Fibroblast of peridontal ligament (primary cell): ENCODE measurements around the gene GATAD2A.
"Not testable (repeated sequence)": the region's sequence is repeated elsewhere in the genome, so short reads cannot be mapped to it uniquely, and the experiment has no call there.

Experiments used
- DNase-seq: peaks from one replicate; pipeline ENCODE4 v3.0.0-alpha.2; 2010; ENCODE audit errors: extremely low read depth

GATAD2A gene, protein sequence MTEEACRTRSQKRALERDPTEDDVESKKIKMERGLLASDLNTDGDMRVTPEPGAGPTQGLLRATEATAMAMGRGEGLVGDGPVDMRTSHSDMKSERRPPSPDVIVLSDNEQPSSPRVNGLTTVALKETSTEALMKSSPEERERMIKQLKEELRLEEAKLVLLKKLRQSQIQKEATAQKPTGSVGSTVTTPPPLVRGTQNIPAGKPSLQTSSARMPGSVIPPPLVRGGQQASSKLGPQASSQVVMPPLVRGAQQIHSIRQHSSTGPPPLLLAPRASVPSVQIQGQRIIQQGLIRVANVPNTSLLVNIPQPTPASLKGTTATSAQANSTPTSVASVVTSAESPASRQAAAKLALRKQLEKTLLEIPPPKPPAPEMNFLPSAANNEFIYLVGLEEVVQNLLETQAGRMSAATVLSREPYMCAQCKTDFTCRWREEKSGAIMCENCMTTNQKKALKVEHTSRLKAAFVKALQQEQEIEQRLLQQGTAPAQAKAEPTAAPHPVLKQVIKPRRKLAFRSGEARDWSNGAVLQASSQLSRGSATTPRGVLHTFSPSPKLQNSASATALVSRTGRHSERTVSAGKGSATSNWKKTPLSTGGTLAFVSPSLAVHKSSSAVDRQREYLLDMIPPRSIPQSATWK

DNA sequence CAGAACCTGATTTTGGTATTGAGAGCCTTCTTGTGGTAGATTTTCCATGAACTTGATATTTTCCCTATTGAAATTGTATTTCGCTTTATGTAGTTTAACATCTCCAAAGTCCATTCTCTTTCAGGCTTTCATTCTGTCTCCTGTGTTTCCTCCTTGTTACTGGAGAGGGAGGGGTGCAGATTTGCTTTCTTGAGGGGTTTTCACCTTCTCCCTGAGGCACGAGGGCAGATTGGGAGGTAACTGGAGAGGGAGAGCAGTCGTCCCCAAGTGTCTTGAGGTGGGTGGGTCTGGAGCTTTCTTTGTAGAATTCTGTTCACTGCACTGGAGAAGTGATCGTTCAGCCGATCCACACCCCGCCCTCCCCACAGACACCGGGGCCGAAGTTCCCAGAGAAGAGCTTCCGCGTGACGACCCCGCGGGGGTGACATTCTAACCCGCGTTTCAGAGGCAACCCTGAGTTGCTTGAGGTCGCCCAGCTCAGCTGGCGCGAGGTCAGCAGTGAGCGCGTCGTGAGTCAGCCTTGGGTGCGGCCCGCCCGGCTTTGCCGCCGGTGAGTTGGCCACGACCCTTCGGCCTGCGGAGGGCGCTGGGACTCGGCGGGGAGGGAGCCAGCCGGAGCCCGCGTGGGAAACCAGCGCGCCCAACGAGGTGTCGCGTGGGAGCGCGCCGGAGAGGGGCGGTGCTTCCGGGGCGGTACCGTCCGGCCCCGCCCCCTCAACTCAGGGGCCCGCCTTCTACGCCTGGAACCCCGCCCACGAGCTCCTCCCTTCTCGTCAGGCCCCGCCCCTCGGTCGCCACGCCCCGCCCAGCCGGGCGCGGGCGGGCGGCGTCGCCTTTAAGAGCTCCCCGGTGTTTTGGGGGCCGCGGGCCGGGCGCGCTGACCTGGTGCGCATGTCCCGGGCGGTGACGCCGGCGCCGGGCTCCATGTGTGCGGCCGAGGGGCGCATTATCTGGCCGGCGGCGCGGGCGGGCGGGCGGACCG lies at the start of gene GATAD2A:
GATAD2A (plus strand) TSS at position 797 of the 982 bp plus-strand sequence. CDS start 59,671 bp downstream, outside the sequence.
- DNase-seq: peak; percentile 89

DNA sequence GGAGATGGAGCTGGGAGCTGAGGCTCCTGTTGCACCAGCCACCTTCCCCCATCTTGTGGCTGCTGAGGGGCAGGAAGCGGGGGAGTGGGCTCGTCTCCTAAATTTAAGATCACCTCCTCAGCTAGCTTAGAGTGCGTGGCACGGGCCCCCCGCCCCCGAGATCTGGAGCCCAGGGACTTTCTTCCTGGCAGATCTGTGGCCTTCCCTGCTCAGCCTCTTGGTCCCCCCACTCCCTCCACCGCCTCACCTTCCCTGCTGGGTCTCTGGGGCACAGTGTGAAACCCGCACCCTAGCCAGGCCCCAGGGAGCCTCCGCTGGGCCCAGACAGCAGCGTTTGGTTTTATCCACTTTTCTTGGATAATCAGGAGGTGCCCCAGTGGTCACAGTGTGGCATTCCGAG lies 49.0 kb upstream of the GATAD2A start:
- DNase-seq: no peak

DNA sequence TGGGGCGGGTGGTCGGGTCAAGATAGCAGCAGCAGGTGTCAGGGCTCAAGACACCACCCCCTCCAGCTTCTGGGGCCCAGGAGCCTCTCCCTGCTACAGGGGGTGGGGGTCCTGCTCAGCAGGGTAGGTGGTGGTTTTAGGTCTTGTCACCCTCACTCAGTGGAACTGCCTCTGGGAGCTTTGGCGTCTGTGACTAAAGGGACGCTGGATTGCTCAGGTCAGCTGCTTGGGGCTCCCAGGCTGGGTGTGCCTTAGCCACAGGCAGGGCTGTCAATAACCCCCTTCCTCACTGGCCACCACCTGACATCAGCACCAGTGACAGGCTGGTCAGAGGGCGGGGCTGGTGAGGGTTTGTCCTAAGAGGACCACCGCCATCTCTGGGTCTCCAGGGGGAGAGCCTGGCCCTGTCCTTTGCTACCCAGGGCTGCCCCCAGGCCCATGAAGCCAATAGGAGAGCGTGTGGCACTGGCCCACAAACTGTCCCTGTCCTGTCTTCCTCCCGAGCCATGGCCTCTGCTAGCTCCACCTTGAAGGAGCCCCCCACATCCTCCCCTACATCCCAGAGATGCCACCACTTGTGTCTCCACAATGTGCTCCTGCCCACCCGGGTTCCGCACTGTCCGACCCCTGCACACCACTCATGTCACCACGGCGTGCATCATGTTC lies 48.4 kb upstream of the GATAD2A start:
- DNase-seq: no peak

DNA sequence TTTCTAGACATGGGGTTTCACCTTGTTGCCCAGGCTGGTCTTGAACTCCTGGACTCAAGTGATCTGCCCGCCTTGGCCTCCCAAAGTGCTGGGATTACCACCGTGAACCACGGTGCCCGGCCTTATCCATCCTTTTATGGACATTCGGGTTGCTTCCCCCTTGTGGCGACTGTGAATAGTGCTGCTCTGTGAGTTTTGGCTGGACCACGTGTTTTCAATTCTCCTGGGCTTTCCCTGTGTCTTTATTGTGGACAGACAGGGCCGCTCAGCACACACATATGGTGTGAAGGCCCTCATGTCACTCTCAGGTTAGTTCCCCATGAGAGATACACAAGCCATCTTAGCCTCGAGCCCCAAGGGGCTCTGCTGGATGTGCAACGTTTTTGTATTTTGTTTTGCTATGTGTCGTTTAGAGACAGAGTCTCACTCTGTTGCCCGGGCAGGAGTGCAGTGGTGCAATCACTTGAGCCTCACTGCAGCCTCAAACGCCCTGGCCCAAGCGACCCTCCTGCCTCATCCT lies 44.3 kb upstream of the GATAD2A start:
- peak; percentile 90 for DNase-seq

DNA sequence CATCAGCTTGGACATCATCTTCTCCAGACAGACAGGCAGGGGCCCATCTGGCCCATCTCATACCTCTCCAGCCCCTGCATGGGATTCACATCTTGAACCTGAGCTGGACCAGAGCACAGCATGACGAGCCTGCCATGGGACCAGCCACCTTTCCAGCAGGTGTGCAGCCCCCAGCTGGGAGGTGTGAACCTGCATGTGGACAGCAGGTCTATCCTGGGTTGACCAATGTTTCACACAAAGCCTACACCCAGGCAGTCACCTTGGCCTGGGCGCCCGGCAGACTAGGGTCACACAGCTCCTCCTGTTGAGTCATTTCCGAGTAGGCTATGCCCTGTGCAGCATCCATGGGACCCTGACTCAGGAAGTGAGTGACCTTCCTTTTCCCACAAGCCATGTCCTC lies 43.4 kb upstream of the GATAD2A start:
- DNase-seq: no peak

DNA sequence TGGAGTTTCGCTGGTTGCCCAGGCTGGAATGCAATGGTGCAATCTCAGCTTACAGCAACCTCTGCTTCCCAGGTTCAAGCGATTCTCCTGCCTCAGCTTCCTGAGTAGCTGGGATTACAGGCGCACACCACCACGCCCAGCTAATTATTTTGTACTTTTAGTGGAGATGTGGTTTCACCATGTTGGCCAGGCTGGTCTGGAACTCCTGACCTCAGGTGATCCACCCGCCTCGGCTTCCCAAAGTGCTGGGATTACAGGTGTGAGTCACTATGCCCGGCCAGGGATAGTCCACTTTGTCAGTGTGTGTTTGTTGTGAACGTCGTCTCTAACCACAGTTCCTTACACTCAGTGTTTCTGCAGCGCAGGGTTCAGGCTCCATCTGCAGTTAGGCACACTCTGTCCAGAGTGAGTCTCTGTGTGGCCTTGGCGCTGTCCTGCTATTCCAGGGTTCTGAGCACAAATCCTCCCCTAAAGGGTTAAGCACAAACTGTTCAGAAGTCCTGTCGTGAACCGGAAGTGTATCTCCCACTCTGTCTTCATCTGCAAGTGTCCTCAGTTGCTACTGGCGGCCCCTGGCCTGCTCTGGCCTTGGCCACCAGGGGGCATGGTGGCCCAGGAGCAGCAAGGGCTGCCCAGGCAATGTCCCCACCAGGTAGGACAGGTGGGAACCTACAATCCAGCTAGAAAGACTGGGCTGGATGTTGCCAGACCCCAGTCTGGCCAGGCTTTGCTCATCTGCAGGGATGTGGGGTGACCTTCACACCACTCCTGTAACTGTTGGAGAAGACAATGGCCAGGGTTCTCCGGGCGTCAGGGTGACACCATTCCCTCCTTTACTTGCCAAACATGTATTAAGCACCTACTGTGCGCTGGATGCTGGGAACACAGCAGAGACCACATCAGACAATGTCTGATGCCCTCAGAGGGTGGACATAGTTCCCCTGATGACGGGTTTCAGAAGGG lies 38.8 kb upstream of the GATAD2A start:
- peak; percentile 52 for DNase-seq

DNA sequence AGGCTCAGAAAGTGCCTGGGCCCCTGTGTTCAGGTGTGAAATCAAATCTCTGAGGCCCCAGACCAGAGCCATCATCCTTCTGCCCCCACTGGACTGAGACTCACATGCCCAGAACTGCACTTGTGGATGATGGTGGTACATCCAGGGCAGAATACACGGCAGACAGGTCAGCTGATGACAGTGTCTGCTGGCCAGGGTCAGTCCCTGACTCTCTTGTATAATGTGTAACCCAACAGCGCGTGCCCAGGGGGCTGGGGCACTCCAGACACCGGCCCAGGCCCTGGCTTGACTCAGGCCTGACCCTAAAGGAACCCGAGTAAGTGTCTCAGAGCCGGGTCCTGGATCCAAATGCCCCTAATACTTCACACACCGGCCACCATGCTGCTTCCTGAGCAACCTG lies 37.4 kb upstream of the GATAD2A start:
- no peak for DNase-seq

DNA sequence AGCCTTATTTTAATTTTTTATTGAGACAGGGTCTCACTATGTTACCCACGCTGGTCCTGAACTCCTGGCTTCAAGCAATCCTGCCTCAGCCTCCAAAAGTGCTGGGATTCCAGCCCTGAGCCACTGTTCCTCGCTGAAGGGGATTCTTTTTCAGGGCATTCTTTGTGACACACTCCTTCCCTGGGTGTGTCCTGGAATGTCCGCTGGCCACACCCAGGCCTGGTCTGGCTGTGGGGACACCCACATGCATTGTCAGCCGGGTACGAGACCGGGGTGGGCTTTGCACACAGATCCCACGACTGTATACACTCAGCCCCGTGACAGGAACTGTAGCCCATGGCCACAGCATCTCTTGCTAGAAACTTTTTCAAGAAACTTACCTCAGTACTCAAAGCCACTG lies 34.4 kb upstream of the GATAD2A start:
- no peak for DNase-seq

DNA sequence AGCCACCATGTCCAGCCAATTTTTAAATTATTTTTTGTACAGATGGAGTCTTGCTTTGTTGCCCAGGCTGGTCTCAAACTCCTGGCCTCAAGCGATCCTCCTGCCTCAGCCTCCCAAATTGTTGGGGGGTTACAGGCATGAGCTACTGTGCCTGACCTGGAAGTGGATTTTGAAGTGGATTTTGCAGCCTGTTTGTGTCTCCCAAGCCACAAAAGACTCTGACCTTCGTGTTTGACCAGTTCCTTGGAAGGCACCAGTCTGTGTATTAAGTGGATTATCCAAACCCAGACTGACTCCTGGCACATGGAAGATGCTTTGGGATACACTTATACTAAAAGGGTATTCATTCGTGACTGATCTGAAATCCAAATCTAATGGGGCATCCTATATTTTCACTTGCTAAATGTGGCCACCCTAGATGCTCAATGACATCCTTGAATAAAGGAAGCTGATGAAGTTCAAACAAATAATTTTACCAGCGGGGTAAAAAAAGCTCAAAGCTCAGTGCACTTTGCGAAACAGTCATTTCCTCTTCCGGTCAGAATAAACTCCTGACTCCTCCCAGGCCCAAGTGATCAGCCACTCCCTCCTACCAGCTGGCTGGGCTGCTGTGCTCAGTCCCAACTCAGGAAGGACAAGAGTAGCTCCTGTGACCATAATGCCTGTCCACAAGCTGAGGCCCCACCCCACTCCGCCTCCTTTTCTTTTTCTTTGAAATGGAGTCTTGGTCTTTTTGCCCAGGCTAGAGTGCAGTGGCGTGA lies 32.6 kb upstream of the GATAD2A start:
- DNase-seq: peak; percentile 21

DNA sequence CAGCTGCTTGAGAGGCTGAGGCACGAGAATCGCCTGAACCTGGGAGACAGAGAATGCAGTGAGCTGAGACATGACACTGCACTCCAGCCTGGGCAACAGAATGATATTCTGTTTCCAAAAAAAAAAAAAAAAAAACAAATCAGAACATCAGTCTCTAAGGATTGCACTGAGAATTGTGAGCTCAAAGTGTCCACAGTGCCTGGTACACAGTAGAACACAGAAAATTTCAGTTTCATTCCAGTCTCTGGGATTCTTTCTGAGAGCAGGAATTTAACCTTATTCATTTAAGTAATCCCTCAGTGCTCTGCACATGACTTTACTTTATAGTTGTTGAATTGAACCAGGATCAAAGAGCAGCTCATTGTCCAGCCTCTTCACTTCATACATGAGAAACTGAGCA lies 25.9 kb upstream of the GATAD2A start:
- DNase-seq: no peak

DNA sequence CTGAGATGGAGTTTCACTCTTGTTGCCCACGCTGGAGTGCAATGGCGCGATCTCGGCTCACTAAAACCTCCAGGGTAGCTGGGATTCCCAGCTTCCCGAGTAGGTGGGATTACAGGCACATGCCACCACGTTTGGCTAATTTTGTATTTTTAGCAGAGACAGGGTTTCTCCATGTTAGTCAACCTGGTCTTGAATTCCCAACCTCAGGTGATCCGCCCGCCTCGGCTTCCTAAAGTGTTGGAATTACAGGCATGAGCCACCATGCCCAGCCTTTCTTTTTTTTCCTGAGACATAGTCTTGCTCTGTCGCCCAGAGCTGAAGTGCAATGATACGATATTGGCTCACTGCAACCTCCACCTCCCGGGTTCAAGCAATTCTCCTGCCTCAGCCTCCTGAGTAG lies 25.2 kb upstream of the GATAD2A start:
- DNase-seq: not testable (repeated sequence)

DNA sequence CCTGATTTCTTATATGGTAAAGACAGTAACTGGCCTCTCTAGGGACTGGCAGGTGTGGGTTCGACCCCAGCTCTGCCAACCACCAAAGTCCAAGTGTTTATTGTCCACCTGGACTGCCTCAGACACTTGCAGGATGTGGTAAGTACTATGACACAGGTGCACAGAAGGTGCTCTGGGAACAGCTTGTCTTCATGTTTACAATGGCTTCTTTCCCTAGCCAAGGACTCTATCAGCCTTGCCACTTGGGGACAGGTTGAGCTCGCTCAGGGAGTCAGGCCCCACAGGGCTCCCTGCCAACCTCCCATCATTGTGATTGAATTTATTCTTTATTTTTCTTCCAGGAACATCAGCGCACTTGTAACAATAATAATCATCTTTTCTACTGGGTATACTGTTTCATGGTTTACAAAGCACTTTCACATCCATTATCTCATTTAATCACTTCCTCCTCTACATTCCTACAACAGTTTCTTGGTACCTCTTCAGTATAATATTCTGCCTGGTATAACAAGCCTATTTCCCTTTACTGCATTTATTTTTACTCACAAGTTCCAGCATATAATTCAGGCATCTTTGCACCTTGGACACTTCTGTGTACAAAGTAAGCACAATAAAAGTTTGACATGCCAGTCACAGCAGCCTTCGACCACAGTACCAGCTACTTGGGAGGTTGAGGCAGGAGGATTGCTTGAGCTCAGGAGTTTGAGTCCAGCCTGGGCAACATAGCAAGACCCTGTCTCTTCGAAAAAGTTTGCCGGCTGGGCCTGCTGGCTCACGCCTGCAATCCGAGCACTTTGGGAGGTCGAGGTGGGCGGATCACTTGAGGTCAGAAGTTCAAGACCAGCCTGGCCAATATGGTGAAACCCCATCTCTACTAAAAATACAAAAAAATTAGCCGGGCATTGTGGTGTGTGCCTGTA lies 24.2 kb upstream of the GATAD2A start:
- no peak for DNase-seq

DNA sequence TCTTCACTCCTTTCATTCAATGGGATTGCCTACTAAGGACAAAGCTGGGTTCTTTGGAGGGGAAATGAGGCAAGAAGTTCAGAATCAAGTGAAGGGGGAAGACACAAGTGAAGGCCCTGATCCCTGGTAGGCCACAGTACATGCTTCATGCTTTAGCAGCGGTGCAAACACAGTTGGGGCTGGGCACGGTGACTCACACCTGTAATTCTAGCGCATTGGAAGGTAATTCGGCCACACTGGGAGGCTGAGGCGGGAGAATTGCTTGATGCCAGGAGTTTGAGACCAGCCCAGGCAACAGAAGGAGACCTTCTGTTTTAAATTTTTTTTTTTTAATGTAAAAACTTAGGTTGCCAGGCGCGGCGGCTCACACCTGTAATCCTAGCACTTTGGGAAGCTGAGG lies 23.4 kb upstream of the GATAD2A start:
- no peak for DNase-seq

DNA sequence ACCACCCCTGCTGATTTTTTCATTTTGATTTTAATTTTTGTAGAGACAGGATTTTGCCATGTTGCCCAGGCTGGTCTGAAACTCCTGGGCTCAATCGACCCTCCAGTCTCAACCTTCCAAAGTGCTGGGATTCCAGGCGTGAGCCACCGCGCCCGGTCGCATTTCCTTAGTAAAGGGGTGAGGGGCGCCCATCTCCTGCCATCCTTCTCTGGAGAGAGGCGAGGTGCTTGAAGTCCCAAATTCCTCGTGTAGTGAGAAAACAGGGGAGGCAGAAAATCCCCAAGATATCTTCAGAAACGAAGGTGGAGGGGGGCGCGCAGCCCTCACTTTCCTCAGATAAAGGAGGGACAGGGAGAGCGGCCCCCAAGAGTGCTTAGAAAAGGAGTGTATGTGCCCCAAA lies 21.0 kb upstream of the GATAD2A start:
- no peak for DNase-seq

DNA sequence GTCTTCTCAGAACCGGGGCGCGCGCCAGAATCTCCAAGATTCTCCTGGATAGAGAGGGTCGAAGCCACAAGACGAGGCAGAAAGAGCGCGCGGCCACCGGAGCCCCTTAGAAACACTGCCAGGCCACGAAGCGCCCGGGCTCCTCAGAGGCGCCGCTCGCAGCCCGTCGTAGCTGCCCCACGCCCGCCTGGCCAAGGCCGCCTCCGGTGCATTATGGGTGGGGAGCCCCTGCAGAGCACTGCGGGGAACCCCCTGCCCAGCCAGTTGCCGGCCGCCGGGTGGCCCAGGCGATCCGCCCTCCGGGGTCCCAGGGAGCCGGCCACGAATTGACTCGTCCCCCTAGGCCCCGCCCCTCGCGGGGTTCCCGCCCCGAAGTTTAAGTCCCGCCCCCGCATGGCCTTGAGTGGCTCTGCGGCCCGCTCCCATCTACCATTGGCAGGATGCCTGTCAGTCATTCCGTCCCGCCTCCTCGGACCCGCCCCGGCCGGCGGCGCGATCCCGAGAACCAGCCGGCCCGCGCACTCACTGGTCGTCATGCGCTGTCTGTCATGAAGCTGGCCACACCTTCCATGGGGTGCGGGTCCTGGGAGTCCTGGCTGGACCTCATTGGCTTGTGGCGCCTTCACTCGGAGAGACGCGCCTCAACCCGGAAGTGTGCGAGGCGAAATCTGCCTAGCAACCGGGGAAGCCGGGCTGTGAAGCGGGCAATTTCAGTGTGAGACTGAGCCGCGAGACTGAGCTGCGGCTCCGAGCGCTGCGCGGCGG lies 20.2 kb upstream of the GATAD2A start:
- peak; percentile 99 for DNase-seq

DNA sequence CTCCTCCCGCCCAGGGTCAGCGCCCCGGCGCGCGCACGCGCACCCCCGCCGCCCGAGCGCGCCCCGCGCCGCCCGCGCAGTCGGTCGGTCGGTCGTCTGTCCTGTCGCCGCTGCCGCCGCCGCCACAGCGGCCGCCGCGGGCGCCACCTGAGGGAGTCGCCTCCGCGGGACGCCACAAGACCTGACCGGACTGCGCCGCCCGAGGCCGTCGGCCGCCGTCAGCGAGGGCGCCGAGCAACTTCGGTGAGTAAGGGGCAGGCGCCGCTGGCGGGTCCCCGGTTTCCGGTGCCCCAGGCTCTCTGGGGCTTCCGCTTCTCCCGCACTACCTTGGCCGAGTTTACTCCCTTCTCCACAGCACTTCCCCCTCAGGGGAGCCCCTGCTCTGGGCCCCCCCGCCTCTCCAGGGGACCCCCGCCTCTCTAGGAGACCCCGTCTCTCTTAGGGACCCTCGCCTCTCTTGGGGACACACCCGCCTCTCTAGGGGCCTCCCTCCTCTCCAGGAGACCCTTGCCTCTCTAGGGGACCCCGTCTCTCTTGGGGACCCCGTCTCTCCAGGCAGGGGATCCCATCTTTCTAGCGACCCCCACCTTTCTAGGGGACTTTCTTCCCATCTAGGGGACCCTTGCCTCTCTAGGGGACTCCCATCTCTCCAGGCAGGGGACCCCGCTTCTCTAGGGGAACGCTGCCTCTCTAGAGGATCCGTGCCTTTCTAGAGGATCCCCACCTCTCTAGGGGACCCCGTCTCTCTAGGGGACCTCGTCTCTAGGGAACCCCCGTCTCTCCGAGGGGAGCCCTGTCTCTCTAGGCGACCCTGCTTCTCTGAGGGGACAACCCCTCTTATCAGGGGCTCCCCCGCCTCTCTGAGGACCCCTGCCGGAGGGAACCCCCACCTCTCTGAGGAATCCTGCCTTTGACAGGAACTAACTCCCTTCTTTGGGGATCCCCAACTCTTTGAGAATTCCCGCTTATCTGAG lies 19.3 kb upstream of the GATAD2A start:
- no peak for DNase-seq
